ENCODE measurements around the gene CTBP2. TPM values are rescaled to one million over a fixed set of nuclear protein-coding genes. Genes with fewer than 3 reads are reported as not detected.

The CTBP2 gene
- total and polyA plus RNA-seq, 8 donors = 21.4 to 60.8 (median 31.1) TPM

DNA sequence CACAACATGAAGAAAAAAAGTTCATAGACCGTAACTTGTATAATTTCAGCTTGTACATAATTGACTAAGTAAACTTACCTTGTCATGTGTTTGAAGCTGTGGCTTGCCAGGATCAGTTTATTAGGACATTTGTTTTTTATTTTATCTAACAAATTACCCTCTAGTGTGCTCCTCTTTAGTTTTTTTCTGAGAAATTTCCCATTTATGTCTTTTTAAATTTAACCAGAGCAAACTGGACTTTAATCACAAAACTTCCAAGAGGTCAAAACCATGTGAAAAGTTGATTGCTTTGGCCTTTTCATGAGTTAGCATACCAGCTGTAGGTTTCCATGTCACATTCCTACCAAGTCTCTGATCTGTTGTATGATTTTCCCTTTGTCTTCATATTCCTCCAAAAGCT, 176.0 kb downstream of the CTBP2 start:
- no peak for FAIRE-seq
- WGBS, 2 donors = 41 to 50% methylated on average over 1 of the region's 1 CpG

DNA sequence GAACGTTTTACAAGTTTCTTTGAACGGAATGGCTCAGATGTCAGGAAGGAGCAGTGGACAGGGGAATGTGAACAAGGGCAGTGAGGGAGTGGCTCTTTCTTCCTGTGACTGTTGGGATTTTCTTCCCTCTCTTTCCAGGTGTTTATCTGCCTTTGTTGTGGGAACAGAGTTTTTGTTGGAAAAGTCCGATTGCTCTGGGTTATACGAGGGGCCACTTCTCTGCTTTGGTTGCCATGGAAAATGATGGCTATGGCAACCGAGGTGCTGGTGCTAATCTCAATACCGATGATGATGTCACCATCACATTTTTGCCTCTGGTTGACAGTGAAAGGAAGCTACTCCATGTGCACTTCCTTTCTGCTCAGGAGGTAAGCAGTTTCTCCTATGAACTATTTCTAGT, 177.0 kb downstream of the CTBP2 start:
- Histone ChIP-seq H3K4me3 (no peak overlapping the region), H3K27me3 (no peaks in the 10 kb centered on the region), H3K4me1 (no peaks in the 10 kb centered on the region), H3K27ac (no peak overlapping the region), H3K36me3 (peaks cover 3 to 33% (median 4%) of the 10 kb centered on the region in 3 donors), H3K9me3 (no peaks in the 10 kb centered on the region)
- WGBS, 2 donors = 36 to 39% methylated on average over 6 of the region's 6 CpGs
- ATAC-seq = peak in 3 of 4 donors; percentile 23 to 53 (median 52)
- FAIRE-seq = no peak
- intact Hi-C loops (cut with DNase I) = no loop called here
- TF ChIP-seq, protein P1, sequence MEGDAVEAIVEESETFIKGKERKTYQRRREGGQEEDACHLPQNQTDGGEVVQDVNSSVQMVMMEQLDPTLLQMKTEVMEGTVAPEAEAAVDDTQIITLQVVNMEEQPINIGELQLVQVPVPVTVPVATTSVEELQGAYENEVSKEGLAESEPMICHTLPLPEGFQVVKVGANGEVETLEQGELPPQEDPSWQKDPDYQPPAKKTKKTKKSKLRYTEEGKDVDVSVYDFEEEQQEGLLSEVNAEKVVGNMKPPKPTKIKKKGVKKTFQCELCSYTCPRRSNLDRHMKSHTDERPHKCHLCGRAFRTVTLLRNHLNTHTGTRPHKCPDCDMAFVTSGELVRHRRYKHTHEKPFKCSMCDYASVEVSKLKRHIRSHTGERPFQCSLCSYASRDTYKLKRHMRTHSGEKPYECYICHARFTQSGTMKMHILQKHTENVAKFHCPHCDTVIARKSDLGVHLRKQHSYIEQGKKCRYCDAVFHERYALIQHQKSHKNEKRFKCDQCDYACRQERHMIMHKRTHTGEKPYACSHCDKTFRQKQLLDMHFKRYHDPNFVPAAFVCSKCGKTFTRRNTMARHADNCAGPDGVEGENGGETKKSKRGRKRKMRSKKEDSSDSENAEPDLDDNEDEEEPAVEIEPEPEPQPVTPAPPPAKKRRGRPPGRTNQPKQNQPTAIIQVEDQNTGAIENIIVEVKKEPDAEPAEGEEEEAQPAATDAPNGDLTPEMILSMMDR (IDR thresholded peaks at IDR 0.05) = no peak
- no peak for DNase-seq

More for the DNA sequence above, 176.0 kb downstream of the CTBP2 start:
- ATAC-seq (no peak), DNase-seq (no peak)
- Histone ChIP-seq H3K27ac (no peak overlapping the region), H3K9me3 (no peaks in the 10 kb centered on the region), H3K36me3 (peaks cover 3 to 42% (median 4%) of the 10 kb centered on the region in 3 donors), H3K4me3 (no peak overlapping the region), H3K4me1 (no peaks in the 10 kb centered on the region), H3K27me3 (no peaks in the 10 kb centered on the region)
- intact Hi-C loops (cut with DNase I) = no loop called here
- TF ChIP-seq, protein P1 (IDR thresholded peaks at IDR 0.05) = no peak

DNA sequence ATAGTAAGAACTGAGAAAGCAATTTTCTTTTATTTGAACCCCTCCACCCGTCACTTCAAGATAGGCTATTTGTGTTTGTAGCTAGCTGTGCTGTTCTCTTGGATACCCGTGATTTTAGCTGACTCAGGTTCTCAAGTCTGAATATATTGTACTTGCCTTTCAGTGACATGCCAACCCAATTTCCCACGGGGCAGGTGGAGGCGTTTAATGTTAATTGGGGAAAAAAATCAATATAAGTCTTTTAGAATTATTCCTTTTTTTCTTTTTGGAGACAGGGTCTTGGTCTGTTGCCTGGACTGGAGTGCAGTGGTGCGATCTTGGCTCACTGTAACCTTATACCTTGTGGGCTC, 182.0 kb downstream of the CTBP2 start:
- no peaks in the 10 kb centered on the region for H3K27me3 ChIP-seq
- FAIRE-seq (no peak), DNase-seq (no peak), ATAC-seq (peak in 1 of 4 donors; percentile 33)
- H3K4me3 ChIP-seq = no peak overlapping the region
- TF ChIP-seq, protein P1 (IDR thresholded peaks at IDR 0.05) = no peak
- H3K4me1 ChIP-seq = no peaks in the 10 kb centered on the region
- H3K27ac ChIP-seq = no peak overlapping the region
- no peaks in the 10 kb centered on the region for H3K9me3 ChIP-seq
- WGBS, 2 donors = 55 to 68% methylated on average over 5 of the region's 5 CpGs
- peaks cover 0 to 5% (median 0%) of the 10 kb centered on the region in 3 donors for H3K36me3 ChIP-seq
- intact Hi-C loops (cut with DNase I) = no loop called here

DNA sequence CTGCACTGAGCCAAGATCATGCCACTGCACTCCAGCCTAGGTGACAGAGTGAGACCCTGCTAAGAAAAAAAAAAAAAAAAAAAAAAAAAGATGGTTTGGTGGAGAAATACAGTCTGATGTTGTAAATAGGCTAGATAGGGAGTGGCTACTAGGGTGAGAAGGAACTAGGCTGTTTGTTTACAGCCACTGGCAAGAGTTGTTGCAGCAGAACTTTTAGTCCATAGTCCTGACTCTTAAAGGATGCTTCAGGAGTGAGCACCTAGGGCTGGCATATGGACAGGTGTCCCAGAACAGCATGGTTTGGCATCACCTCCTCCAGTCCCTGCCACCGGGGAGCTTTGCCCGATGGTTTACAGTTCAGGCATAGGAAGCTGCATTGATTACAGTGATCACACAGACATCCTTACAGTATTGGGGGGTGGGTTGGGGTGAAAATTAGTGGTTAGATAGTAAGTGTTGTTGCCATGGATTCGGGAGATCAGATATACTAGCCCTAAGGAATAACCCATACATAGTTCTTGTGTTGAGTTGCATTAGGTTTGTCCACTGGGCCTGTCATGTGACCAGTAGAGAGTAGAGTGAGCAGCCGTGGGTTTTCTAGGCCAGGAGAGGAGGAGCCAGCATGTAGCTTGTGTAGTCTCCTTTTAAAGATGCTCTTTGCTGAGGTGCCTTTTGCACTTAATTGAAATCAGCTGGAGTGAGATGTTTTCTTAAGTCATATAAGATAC, 182.6 kb downstream of the CTBP2 start:
- ATAC-seq (peak; percentile 41 to 68 (median 55)), DNase-seq (no peak), FAIRE-seq (no peak)
- intact Hi-C loops (cut with DNase I) = no loop called here
- TF ChIP-seq, protein P1 (IDR thresholded peaks at IDR 0.05) = no peak
- 71 to 78% methylated on average over 4 of the region's 4 CpGs for WGBS, 2 donors
- Histone ChIP-seq H3K4me3 (no peak overlapping the region), H3K27ac (no peak overlapping the region), H3K27me3 (no peaks in the 10 kb centered on the region), H3K36me3 (peaks cover 0 to 5% (median 0%) of the 10 kb centered on the region in 3 donors), H3K9me3 (no peaks in the 10 kb centered on the region), H3K4me1 (no peaks in the 10 kb centered on the region)

DNA sequence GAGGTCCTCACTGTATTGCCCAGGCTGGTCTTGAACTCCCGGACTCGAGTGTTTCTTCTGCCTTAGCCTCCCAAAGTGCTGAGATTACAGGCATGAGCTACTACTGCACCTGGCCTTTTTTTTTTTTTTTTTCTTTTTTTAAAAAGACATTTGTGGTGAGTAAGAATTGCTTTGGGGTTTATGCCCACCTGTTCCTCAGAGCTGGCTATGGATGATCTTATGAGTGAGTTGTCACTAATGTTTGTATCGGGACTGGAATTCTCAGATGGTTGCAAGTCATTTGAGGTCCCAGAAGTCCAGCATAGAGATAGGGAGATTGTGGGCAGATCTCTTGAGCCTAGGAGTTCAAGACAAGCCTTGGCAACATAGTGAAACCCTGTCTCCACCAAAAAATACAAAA, 183.2 kb downstream of the CTBP2 start:
- Histone ChIP-seq H3K4me1 (no peaks in the 10 kb centered on the region), H3K9me3 (no peaks in the 10 kb centered on the region), H3K4me3 (no peak overlapping the region), H3K36me3 (peaks cover 0 to 5% (median 0%) of the 10 kb centered on the region in 3 donors), H3K27me3 (no peaks in the 10 kb centered on the region), H3K27ac (no peak overlapping the region)
- TF ChIP-seq, protein P1 (IDR thresholded peaks at IDR 0.05) = no peak
- ATAC-seq = no peak
- DNase-seq = no peak
- 76 to 97% methylated on average over 3 of the region's 3 CpGs for WGBS, 2 donors
- FAIRE-seq = no peak
- intact Hi-C loops (cut with DNase I) = no loop called here
